HepG2 (cell line): ENCODE results near the gene SEMA3C. TPM values are rescaled to one million over a fixed set of nuclear protein-coding genes. Genes with fewer than 3 reads are reported as not detected.

ENCODE experiments used
- ATAC-seq: fragments of 200-7000 bp; cut with Tn5 transposase; 3 replicates; pipeline ENCODE4 v1.9.1; 2020; ENCODE audit warnings: mild to moderate bottlenecking, moderate library complexity
- BruUV-seq: library from RNA; stranded (reverse); fragments of 400-500 nt; replicated peaks from 2 replicates; lab custom pipeline; 2021; lab: Mats Ljungman, UMichigan
- CTCF ChIA-PET: fragments of 300-600 bp; formaldehyde crosslinking; extraction: SDS; loops from one replicate; lab custom pipeline; 2021; ENCODE audit warnings: low total read pairs, inconsistent platforms, low intra/inter-chr PET ratio; lab: Yijun Ruan, JAX
- POLR2A ChIA-PET: fragments of 350-600 bp; sonication (Branson Sonifier 250); formaldehyde crosslinking; loops from one replicate; lab custom pipeline; 2020; ENCODE audit warnings: antibody characterized with exemption, inconsistent platforms; lab: Yijun Ruan, JAX
- DNase-seq: peaks from one replicate; pipeline ENCODE4 v3.0.0-alpha.2; 2015; ENCODE audit warnings: low spot score
- FAIRE-seq: peaks from 3 replicates; lab custom pipeline; 2011; peaks lifted over from hg19 to GRCh38; lab: Jason Lieb, UNC
- H2AFZ ChIP-seq: one replicate; pipeline ENCODE4 v1.6.1; 2011; ENCODE audit warnings: low read length, inconsistent platforms
- H3K27ac ChIP-seq: fragments of 300-600 bp; 3 replicates; pipeline ENCODE4 v1.8.0; 2011; ENCODE audit warnings: mixed run types, mild to moderate bottlenecking, mixed read lengths, low read length, inconsistent platforms; ENCODE audit not compliant: insufficient read depth; ENCODE audit errors: extremely low read length
- H3K27me3 ChIP-seq, 2 experiments: fragments of 200-600 bp in 1 of 2; 2 replicates in 1 of 2; 3 replicates in 1 of 2; pipeline versions ENCODE4 v1.6.0 to v1.8.0; 2011; ENCODE audit warnings: low read length in 2 of 2, mild to moderate bottlenecking in 2 of 2, moderate library complexity in 2 of 2, inconsistent platforms in 1 of 2; ENCODE audit not compliant: insufficient read depth in 2 of 2, control insufficient read depth in 1 of 2
- H3K36me3 ChIP-seq, 2 experiments: fragments of 200-600 bp in 1 of 2; replicated peaks in 1 of 2; 2 replicates in 1 of 2; 3 replicates in 1 of 2; pipeline versions ENCODE4 v1.5.1 to v1.8.0; 2011; ENCODE audit warnings: low read length in 2 of 2, inconsistent platforms in 1 of 2; ENCODE audit not compliant: insufficient read depth in 2 of 2, control insufficient read depth in 1 of 2
- H3K4me1 ChIP-seq: 2 replicates; pipeline ENCODE4 v1.5.1; 2012; ENCODE audit warnings: low read length, inconsistent platforms; ENCODE audit not compliant: insufficient read depth
- H3K4me2 ChIP-seq: 2 replicates; pipeline ENCODE4 v1.6.0; 2011; ENCODE audit warnings: low read depth, low read length, inconsistent platforms
- H3K4me3 ChIP-seq, 3 experiments: fragments of 200-600 bp in 1 of 3; sonication (generic), shearing (Covaris generic) in 1 of 3; replicated peaks in 1 of 3; 2 replicates each; pipeline ENCODE4 v1.5.1; 2011 to 2016; ENCODE audit warnings: low read length in 3 of 3, inconsistent platforms in 2 of 3, low read depth in 2 of 3, mild to moderate bottlenecking in 2 of 3, control low read depth in 1 of 3, mixed read lengths in 1 of 3; ENCODE audit not compliant: insufficient read depth in 1 of 3
- H3K79me2 ChIP-seq: one replicate; pipeline ENCODE4 v1.6.1; 2011; ENCODE audit warnings: low read length, inconsistent platforms; ENCODE audit not compliant: insufficient read depth
- H3K9ac ChIP-seq: 2 replicates; pipeline ENCODE4 v1.6.0; 2011; ENCODE audit warnings: mild to moderate bottlenecking, low read depth, low read length, inconsistent platforms; ENCODE audit not compliant: insufficient read depth
- H3K9me3 ChIP-seq: 2 replicates; pipeline ENCODE4 v1.5.1; 2012; ENCODE audit warnings: mild to moderate bottlenecking, low read length
- H4K20me1 ChIP-seq: 2 replicates; pipeline ENCODE4 v1.6.0; 2011; ENCODE audit warnings: inconsistent platforms, mild to moderate bottlenecking, low read length, moderate library complexity; ENCODE audit not compliant: insufficient read depth
- ESRRA ChIP-seq: sonication (generic); formaldehyde crosslinking; IDR thresholded peaks from 2 replicates; pipeline ENCODE4 v1.5.1; 2020; ENCODE audit warnings: mild to moderate bottlenecking, low read depth, missing genetic modification reagents
- REL ChIP-seq: sonication (generic); formaldehyde crosslinking; conservative IDR thresholded peaks from 2 replicates; pipeline ENCODE4 v1.8.0; 2022; ENCODE audit warnings: mild to moderate bottlenecking, missing genetic modification reagents, moderate library complexity
- RELA ChIP-seq: sonication (generic); formaldehyde crosslinking; IDR thresholded peaks from 2 replicates; pipeline ENCODE4 v1.4.0; 2020; ENCODE audit warnings: missing genetic modification reagents
- STAG1 ChIP-seq: sonication (generic); formaldehyde crosslinking; IDR thresholded peaks from 2 replicates; pipeline ENCODE4 v1.4.0; 2020; ENCODE audit warnings: missing genetic modification reagents
- TAF15 ChIP-seq: fragments of 200-400 bp; formaldehyde crosslinking; IDR thresholded peaks from one replicate; pipeline ENCODE4 v1.6.1; 2018; ENCODE audit warnings: mild to moderate bottlenecking, low read depth, low read length; ENCODE audit not compliant: poor library complexity, severe bottlenecking
- TMF1 ChIP-seq: sonication (generic); formaldehyde crosslinking; IDR thresholded peaks from 2 replicates; pipeline ENCODE4 v1.8.1; 2022; ENCODE audit warnings: low read depth, missing genetic modification reagents
- XBP1 ChIP-seq: sonication (generic); formaldehyde crosslinking; IDR thresholded peaks from 2 replicates; pipeline ENCODE4 v1.5.0; 2020; ENCODE audit warnings: missing genetic modification reagents
- ZBTB42 ChIP-seq: sonication (generic); formaldehyde crosslinking; IDR thresholded peaks from 2 replicates; pipeline ENCODE4 v1.5.0; 2020; ENCODE audit warnings: mild to moderate bottlenecking, missing genetic modification reagents
- ZNF329 ChIP-seq: sonication (generic); formaldehyde crosslinking; IDR thresholded peaks from 2 replicates; pipeline ENCODE4 v1.9.0; 2021; ENCODE audit warnings: low read depth, mild to moderate bottlenecking, missing genetic modification reagents
- ZNF441 ChIP-seq: sonication (generic); formaldehyde crosslinking; IDR thresholded peaks from 2 replicates; pipeline ENCODE4 v1.7.0; 2021; ENCODE audit warnings: missing genetic modification reagents, borderline replicate concordance
- WGBS: methylation state at CpG from one replicate; pipeline ENCODE4 v1.1.6; 2017; ENCODE audit warnings: low lambda C conversion rate; 5-methylcytosine and 5-hydroxymethylcytosine counted together
- in situ Hi-C: cut with HindIII; loops from 2 replicates; pipeline ENCODE4 v1.10.0; 2017; ENCODE audit warnings: low pct_unique_long_range_greater_than_20kb; ENCODE audit not compliant: extremely low pct_ligation_motif_present
- intact Hi-C: fragments of 100-400 bp; cut with micrococcal nuclease; formaldehyde crosslinking; loops from one replicate; pipeline ENCODE4 v1.10.0; 2022; ENCODE audit not compliant: unreplicated experiment
- polyA plus RNA-seq, 8 experiments: library from polyadenylated mRNA; depleted of rRNA in 3 of 8; stranded (reverse) in 7 of 8; unstranded in 1 of 8; fragments of >200 nt; fragmentation: Illumina TruSeq in 4 of 8; extraction: Trizol in 4 of 8; gene quantifications; 2 replicates each; pipeline versions ENCODE4 v1.2.1 to v1.2.3, GENCODE V29; 2011 to 2016; ENCODE audit warnings: low read depth in 4 of 8, missing spikeins in 1 of 8, mixed read lengths in 1 of 8; ENCODE audit not compliant: insufficient read depth in 1 of 8
- total RNA-seq, 5 experiments: library from RNA; depleted of rRNA; stranded (reverse); fragments of >200 nt; fragmentation: Illumina TruSeq; extraction: Trizol; gene quantifications; 2 replicates each; pipeline ENCODE4 v1.2.3, GENCODE V29; 2016; ENCODE audit warnings: low read depth in 1 of 5
- TF ChIP-seq, protein P1 (sequence below): sonication (generic); IDR thresholded peaks from 2 replicates; pipeline ENCODE4 v1.6.1; 2016; ENCODE audit warnings: low read depth, borderline replicate concordance
- TF ChIP-seq, protein P2 (sequence below): sonication (generic); formaldehyde crosslinking; IDR thresholded peaks from 2 replicates; pipeline ENCODE4 v1.4.0; 2020; ENCODE audit warnings: mild to moderate bottlenecking, missing genetic modification reagents
- TF ChIP-seq, protein P3 (sequence below): sonication (generic); formaldehyde crosslinking; IDR thresholded peaks from 2 replicates; pipeline ENCODE4 v1.4.0; 2020; ENCODE audit warnings: missing genetic modification reagents, borderline replicate concordance
- TF ChIP-seq, protein P4 (sequence below): sonication (generic); formaldehyde crosslinking; IDR thresholded peaks from 2 replicates; pipeline ENCODE4 v1.5.0; 2020; ENCODE audit warnings: mild to moderate bottlenecking, missing genetic modification reagents, borderline replicate concordance

The SEMA3C gene
- total and polyA plus RNA-seq, 2 of the 13 experiments (the other 11 are each of a cell fraction or from before 2014, with no cell fraction given) = 0.05 to 0.13 TPM

DNA sequence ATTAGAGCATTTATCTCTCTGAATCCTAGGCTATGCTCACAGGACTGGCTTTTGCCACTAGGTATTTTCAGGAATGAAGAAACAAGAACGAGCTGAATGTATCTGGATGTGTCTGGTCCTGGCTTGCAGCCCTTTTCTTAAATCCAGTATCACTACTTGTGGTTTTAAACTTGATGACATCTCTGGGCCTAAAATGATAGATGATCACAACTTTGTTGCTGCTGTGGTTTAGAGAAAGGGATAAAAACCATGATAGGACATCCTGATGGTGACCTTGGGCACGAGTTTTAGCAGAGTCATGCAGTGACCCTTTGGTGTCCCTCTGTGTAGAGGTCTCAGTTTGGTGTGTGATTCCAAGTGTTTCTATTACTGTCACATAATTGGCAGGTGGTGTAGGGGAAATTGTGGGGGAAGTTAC, 31.7 kb upstream of the SEMA3C start:
- WGBS = 0% methylated on average over 2 of the region's 2 CpGs
- ATAC-seq = no peak
- no TSS peak for BruUV-seq
- Histone ChIP-seq H3K4me1 (no peaks in the 10 kb centered on the region), H3K27me3 (no peaks in the 10 kb centered on the region), H3K4me3 (no peak overlapping the region), H3K79me2 (no peaks in the 10 kb centered on the region), H3K9ac (no peak overlapping the region), H3K36me3 (no peaks in the 10 kb centered on the region), H3K27ac (no peak overlapping the region), H3K4me2 (no peak overlapping the region), H4K20me1 (no peaks in the 10 kb centered on the region), H3K9me3 (no peaks in the 10 kb centered on the region), H2AFZ (no peak overlapping the region)
- POLR2A ChIA-PET = no interaction called here
- DNase-seq = no peak
- no peak for TF ChIP-seq ESRRA (CRISPR knock-in tag)
- TF ChIP-seq, protein P1, sequence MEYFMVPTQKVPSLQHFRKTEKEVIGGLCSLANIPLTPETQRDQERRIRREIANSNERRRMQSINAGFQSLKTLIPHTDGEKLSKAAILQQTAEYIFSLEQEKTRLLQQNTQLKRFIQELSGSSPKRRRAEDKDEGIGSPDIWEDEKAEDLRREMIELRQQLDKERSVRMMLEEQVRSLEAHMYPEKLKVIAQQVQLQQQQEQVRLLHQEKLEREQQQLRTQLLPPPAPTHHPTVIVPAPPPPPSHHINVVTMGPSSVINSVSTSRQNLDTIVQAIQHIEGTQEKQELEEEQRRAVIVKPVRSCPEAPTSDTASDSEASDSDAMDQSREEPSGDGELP = no peak
- TF ChIP-seq TAF15 = no peak
- TF ChIP-seq, protein P2, sequence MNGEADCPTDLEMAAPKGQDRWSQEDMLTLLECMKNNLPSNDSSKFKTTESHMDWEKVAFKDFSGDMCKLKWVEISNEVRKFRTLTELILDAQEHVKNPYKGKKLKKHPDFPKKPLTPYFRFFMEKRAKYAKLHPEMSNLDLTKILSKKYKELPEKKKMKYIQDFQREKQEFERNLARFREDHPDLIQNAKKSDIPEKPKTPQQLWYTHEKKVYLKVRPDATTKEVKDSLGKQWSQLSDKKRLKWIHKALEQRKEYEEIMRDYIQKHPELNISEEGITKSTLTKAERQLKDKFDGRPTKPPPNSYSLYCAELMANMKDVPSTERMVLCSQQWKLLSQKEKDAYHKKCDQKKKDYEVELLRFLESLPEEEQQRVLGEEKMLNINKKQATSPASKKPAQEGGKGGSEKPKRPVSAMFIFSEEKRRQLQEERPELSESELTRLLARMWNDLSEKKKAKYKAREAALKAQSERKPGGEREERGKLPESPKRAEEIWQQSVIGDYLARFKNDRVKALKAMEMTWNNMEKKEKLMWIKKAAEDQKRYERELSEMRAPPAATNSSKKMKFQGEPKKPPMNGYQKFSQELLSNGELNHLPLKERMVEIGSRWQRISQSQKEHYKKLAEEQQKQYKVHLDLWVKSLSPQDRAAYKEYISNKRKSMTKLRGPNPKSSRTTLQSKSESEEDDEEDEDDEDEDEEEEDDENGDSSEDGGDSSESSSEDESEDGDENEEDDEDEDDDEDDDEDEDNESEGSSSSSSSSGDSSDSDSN (CRISPR knock-in tag) = no peak
- no peak for TF ChIP-seq ZBTB42 (CRISPR knock-in tag)
- TF ChIP-seq, protein P3, sequence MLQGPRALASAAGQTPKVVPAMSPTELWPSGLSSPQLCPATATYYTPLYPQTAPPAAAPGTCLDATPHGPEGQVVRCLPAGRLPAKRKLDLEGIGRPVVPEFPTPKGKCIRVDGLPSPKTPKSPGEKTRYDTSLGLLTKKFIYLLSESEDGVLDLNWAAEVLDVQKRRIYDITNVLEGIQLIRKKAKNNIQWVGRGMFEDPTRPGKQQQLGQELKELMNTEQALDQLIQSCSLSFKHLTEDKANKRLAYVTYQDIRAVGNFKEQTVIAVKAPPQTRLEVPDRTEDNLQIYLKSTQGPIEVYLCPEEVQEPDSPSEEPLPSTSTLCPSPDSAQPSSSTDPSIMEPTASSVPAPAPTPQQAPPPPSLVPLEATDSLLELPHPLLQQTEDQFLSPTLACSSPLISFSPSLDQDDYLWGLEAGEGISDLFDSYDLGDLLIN (CRISPR knock-in tag) = no peak
- TF ChIP-seq STAG1 = no peak
- no peak for TF ChIP-seq TMF1 (CRISPR knock-in tag)
- TF ChIP-seq ZNF329 = no peak
- no peak for TF ChIP-seq REL (CRISPR knock-in tag)
- no peak for TF ChIP-seq ZNF441 (CRISPR knock-in tag)
- TF ChIP-seq XBP1 (CRISPR knock-in tag) = no peak
- TF ChIP-seq RELA = no peak
- TF ChIP-seq, protein P4, sequence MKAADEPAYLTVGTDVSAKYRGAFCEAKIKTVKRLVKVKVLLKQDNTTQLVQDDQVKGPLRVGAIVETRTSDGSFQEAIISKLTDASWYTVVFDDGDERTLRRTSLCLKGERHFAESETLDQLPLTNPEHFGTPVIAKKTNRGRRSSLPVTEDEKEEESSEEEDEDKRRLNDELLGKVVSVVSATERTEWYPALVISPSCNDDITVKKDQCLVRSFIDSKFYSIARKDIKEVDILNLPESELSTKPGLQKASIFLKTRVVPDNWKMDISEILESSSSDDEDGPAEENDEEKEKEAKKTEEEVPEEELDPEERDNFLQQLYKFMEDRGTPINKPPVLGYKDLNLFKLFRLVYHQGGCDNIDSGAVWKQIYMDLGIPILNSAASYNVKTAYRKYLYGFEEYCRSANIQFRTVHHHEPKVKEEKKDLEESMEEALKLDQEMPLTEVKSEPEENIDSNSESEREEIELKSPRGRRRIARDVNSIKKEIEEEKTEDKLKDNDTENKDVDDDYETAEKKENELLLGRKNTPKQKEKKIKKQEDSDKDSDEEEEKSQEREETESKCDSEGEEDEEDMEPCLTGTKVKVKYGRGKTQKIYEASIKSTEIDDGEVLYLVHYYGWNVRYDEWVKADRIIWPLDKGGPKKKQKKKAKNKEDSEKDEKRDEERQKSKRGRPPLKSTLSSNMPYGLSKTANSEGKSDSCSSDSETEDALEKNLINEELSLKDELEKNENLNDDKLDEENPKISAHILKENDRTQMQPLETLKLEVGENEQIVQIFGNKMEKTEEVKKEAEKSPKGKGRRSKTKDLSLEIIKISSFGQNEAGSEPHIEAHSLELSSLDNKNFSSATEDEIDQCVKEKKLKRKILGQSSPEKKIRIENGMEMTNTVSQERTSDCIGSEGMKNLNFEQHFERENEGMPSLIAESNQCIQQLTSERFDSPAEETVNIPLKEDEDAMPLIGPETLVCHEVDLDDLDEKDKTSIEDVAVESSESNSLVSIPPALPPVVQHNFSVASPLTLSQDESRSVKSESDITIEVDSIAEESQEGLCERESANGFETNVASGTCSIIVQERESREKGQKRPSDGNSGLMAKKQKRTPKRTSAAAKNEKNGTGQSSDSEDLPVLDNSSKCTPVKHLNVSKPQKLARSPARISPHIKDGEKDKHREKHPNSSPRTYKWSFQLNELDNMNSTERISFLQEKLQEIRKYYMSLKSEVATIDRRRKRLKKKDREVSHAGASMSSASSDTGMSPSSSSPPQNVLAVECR (CRISPR knock-in tag) = no peak
- CTCF ChIA-PET = no interaction called here
- intact Hi-C loops (no loop called here), in situ Hi-C loops (no loop called here)
- no peak for FAIRE-seq
